HUDEP-2 (cell line): ENCODE data around the gene STK11IP.

Source experiments
- DNase-seq, 76 experiments: peaks; one replicate each; lab custom pipeline; 2025; ENCODE audit not compliant: unreplicated experiment in 76 of 76; lab: John Stamatoyannopoulos, UW

Gene STK11IP

GRCh38 chr2:219597552-219598307 is at the start of gene STK11IP:
Gene STK11IP (plus strand): TSS chr2:219597857. CDS start chr2:219598120, 263 bp downstream.
- DNase-seq = peak in 75 of 76 experiments; percentile 14 to 97 (median 90)

- no peak for DNase-seq
These were observed 48.7 kb upstream of the STK11IP start for GRCh38 chr2:219548990-219549389.

DNA sequence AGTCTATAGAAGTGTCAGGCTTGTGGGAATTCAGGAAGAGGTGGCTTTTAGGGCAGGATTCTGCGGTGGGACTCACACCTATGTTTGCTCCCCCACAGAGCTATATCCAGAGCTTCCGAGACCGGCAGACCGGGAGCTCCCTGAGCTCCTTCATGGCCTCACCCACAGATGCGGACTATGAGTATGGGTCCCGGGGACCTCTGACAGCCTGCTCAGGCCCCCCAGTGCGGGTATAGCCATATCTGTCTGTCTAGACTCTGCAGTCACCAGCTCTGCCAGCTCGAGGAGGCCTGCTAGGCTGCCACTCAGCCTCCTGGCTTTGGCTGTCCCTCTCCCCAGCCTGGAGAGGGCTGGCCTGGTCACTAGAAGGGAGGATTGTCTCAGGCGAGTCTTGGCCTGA is 48.0 kb upstream of the STK11IP start:
- DNase-seq = peak in 1 of 76 experiments; percentile 3

DNA sequence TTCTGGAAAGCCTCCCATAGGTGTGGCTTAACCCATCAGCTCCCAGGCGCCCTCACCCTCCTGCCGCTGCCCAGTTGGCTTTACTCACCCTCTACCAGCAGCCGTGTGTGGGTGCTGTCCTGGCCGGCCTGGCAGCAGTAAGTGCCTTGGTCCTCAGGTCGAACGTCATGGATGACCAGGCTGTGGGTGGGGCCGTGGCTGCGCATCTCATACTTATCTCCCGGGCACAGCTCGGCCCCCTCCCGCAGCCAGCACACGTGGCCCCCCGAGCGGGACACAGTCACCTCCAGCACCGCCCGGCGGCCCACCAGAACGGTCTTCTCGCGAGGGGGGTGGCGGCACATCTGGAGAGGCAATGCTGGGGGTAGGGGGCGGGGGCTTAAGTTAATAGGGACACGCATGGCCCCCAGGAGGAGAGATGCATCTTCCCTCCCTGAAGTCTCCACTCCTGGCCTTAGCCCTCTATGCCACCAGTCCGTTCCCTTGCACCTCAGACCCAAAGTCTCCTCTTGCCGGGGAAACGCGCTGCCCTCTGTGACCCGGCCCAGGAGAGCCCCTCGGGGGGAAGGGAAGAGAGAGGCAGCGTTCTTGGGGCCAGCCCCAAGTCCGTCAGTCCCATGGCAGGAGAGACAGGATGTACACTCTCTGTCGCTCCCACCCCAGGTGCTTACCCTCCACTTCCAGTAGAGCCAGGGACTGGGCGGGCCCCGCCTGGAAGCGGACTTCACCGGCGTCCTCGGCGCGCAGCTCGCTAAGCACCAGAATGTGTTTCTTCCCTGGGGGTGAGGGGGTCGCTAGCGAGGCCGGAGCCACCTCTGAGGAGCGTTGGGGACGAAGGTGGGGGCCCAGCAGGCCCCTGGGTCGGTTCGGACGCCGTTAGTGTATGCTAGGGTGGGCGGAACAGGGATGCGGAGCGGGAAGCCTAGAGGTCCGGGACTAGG is 45.9 kb upstream of the STK11IP start:
- peak in 39 of 76 experiments; percentile 2 to 58 (median 27) for DNase-seq

DNA sequence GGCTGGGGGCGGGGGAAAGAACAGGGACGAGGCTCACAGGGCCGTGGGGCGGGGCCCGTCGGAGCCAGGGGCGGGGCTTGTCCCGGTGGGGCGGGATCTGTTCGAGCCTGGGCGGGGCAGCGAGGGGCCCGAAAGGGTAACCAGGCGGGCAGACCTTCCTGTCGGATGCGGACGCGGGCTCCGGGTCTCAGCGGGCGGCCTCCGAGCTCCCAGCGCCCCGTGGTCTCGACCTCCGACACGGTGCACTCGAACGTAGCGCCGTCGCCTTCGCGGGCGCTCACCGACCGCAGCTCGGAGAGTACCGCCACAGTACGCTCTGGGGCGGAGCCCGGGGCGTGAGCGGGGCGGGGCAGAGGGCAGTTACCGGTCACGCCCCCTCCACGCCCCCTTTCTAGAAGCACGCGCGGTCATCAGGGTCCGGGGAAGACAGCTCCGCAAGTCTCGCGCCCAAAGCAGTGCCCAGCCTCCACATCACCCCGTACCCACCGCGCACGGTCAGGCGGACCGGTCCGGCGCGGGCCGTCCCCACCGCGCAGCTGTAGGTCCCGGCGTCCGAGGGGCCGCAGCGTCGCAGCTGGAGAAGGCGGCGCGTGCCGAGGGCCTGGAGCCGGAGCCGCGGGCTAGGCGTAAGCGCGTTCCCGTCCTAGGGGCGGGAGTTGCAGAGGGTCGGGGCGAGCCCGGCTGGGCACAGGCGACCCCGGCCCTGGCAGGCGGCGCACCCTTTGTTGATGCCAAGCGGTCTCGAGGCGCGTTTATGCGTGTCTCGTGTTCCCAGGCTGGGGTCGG is 45.1 kb upstream of the STK11IP start:
- DNase-seq = peak in 68 of 76 experiments; percentile 7 to 90 (median 63)

GRCh38 chr2:219553168-219553417 is 44.6 kb upstream of the STK11IP start:
- no peak for DNase-seq

GRCh38 chr2:219553463-219553963 is 44.1 kb upstream of the STK11IP start:
- no peak for DNase-seq

GRCh38 chr2:219554350-219554749 is 43.3 kb upstream of the STK11IP start:
- no peak for DNase-seq

DNA sequence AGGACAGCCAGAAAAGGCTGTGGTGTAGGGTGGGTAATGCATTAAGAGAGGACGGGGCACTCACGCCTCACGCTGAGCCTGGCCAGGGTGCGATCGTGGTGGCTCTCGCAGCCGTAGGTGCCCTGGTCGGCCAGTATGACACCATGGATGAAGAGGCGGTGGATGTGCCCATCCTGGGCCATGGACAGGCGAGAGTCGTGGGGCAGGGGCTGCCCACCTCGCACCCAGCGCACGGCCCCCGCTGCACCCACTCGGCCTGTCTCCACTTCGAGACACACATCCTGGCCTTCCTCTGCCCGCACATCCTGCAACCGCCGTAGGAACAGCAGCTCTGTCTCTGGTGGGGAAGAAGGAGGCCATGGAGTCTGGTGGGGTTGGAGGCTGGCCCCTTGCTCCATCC is 41.7 kb upstream of the STK11IP start:
- DNase-seq = no peak

- DNase-seq = no peak
These were observed 41.2 kb upstream of the STK11IP start for GRCh38 chr2:219556413-219556812.

DNA sequence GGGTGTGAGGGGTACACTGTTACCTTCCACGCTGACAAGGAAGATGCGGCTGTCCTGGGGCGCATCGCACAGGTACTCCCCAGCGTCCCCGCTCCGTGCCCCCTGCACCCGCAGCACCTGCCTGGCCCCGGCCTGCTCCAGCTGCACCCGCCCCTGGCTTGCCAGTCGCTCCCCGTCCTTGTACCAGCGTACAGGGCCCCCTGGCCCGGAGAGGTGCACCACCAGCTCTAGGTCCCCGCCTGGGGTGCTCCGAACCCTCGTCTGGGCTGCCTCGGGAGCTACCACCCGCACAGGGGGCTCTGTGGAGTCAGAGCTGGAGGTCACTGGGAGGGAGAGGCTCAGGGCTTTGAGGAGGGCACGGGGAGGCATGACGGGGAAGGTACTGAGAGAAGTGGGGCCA is 40.3 kb upstream of the STK11IP start:
- DNase-seq = no peak

- DNase-seq = no peak
These were observed 39.6 kb upstream of the STK11IP start for GRCh38 chr2:219557791-219558785.

DNA sequence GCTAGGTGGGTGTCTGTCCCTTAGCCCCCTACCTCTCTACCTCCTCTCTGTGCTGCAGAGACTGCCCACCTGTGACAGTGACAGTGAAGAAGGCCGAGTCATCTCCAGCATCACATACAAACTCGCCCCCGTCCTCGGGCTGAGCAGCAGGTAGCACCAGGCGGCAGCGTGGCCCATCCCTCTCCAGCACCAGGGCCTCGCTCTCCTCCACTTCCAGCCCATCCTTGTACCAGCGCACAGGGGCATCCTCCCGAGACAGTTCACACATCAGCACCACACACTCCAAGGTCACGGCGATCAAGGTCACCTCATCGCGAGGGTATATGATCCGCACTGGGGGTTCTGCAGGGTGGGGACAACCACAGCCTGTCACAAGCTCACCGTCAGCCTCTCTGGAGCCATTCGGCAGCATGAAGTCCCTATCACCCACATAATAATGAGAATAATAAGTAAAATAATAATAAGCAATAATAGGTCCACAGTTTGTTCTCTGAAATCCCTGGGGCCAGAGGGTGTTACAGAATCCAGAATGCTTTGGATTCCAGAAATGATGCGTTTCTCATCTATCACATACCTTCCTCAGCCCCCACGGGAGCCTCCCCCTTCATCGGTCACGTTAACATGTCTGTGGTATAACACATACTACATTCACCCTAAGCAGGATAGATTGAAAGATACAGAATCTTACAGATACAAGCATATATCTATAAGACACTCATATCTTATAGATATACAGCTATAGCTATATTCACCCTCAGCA is 38.3 kb upstream of the STK11IP start:
- DNase-seq = no peak

DNA sequence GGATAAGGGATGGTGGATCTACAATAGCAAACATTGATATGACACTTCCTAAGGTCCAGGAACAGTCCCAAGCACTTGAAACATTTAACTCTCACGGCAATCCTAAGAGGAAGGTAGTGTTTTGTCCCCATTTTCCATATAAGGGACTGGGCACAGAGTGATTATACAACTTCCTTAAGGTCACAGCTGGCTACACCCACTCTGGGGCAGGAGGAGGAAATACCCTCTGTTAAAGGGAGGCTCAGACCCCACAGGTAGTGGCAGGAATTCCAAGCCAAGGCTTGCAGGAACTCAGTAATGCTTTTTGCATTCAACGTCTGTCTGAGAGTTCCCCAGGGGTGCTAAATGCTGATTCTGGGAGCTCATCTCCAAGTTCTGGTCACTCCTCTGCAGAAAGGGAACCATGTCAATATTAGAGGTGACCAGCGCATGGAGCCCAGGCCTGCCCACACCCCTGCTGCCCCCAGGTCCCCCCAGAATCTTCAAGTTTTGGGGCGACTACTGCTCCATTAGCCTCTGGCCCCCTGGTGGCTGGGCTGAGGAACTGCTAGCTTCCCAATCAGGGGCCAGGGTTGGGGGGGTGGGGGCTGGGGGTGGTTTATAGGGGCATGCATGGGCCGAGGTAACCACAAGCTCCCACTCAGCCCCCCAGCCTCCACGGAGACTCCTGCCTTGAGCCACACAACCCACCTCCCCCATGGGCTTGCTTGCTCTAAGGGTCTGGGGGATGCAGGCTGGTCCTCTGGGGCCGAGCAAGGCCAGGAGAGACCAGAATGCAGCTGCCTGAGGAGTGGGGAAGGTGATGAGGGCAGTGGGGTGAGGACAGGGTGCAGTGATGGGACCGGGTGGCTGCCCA is 37.4 kb upstream of the STK11IP start:
- DNase-seq = no peak

DNA sequence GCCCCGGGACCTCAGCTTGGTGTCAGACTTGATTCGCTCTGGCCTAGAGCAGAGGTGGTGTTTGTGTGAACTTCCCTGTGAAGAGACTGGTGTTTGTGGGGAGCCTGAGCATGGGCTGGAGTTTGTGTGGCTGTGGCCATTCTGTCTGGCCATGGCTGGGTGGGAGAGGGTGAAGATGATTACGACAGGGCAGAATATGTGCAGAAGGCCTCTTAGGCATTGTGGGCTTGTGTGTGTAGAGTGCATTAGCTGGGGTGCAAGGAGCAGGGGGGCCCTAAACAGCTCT is 36.8 kb upstream of the STK11IP start:
- DNase-seq = no peak

DNA sequence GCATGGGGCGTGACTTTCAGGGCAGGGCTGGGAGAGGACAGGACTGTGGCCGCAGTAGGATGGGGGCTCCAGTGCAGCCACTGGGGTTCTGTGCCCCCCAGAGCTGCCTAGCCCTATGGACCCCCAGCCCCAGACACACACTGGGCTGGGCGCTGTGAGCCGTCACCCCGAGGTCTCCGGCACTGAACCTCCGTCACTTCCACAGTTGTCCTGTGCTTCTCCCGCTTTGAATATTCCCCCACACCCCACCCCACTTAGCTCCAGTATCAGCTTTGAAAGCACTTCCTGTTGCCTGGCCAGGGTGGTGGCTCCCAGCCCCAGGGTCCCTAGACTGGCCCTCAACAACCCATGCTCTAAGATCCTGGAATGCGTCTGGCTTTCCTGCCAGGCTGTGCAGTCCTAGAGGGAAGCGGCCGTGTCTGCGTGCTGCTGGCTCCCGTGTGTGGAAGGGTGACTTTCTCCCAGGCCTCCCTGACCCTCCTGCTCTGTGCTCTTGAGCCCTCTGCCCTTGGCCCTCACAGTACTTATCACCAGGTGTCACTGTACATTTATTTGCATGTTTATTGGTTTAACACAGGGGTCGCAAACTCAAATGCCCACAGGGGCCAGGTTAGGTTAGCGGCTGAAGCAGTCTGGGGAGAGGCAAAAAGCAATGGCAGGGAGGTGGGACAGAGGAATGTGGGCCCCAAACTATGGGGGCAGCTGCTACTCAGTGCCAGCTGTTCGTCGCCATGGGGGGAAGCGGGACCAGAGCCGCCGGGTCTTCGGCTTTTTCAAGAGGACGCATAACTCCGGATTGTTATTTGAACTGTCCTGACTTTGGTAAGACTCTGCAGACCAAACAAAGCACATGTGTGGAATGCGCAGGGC is 36.2 kb upstream of the STK11IP start:
- no peak for DNase-seq
